ENCODE data around the gene DMD.

- TF ChIP-seq POLR2AphosphoS5 (IDR thresholded peaks at IDR 0.05; ENCODE audit: borderline replicate concordance, low read depth, low read length) (no peak), FOXP2 (optimal IDR thresholded peaks at IDR 0.05; ENCODE audit: control extremely low read depth, extremely low read length, insufficient read depth) (no peak)
Measured at GRCh38 chrX:31115398-31115797, 2096.0 kb downstream of the DMD start.
